Activated CD4-positive, alpha-beta T cell treated with anti-CD3 and anti-CD28 coated beads for 36 hours (primary cell): ENCODE measurements around the gene CIC. TPM values are rescaled to one million over a fixed set of nuclear protein-coding genes. Genes with fewer than 3 reads are reported as not detected.

ENCODE experiments used
- ATAC-seq: fragments of 200-7000 bp; cut with Tn5 transposase; one replicate; pipeline ENCODE4 v1.10.0; 2021; ENCODE audit warnings: mild to moderate bottlenecking, moderate library complexity
- CTCF ChIA-PET: fragments of 350-600 bp; sonication (Branson Sonifier 250); formaldehyde crosslinking; loops from one replicate; lab custom pipeline; 2021; ENCODE audit warnings: antibody characterized with exemption; lab: Charles Lee
- POLR2A ChIA-PET: fragments of 350-600 bp; sonication (Branson Sonifier 250); formaldehyde crosslinking; loops from one replicate; lab custom pipeline; 2021; ENCODE audit warnings: antibody characterized with exemption, inconsistent platforms; lab: Charles Lee
- DNase-seq: peaks from one replicate; pipeline ENCODE4 v3.0.0-alpha.2; 2020
- H3K27ac Mint-ChIP-seq: one replicate; pipeline ENCODE4 v1.8.0; 2021; ENCODE audit warnings: mixed read lengths
- H3K27me3 Mint-ChIP-seq: one replicate; pipeline ENCODE4 v1.8.0; 2021; ENCODE audit warnings: mixed read lengths
- H3K36me3 Mint-ChIP-seq: one replicate; pipeline ENCODE4 v1.8.0; 2021; ENCODE audit warnings: low read depth, mixed read lengths
- H3K4me1 Mint-ChIP-seq: one replicate; pipeline ENCODE4 v1.8.0; 2021; ENCODE audit warnings: mixed read lengths
- H3K4me3 Mint-ChIP-seq: one replicate; pipeline ENCODE4 v1.8.0; 2021; ENCODE audit warnings: mild to moderate bottlenecking, moderate library complexity, mixed read lengths
- H3K9me3 Mint-ChIP-seq: one replicate; pipeline ENCODE4 v1.8.0; 2021; ENCODE audit warnings: low read depth, mixed read lengths
- intact Hi-C, 2 experiments: fragments of 100-400 bp; cut with DNase I in 1 of 2; cut with micrococcal nuclease in 1 of 2; formaldehyde crosslinking; loops; one replicate each; pipeline versions ENCODE4 v1.14.2 to v1.15.1; 2022 to 2024; cut with DNase I, micrococcal nuclease
- total RNA-seq, 2 experiments: library from RNA; stranded (reverse); gene quantifications; one replicate each; pipeline ENCODE4 v1.2.3, GENCODE V29; 2021

CIC gene
- total RNA-seq, 2 experiments from 2014 or later = 62.8 to 66.3 TPM

GRCh38 chr19:42288881-42289555 is 20.0 kb downstream of the CIC start:
- H3K27ac Mint-ChIP-seq = no peak overlapping the region
- peak; percentile 7 for DNase-seq
- POLR2A ChIA-PET = interaction anchor here (0.6 kb wide), 1 partner anchor 38 kb away, joined by 3 read pairs; no protein-coding TSS in a partner anchor
- peaks cover 18% of the 10 kb centered on the region for H3K36me3 Mint-ChIP-seq
- H3K9me3 Mint-ChIP-seq = no peaks in the 10 kb centered on the region
- peaks cover 13% of the 10 kb centered on the region for H3K4me1 Mint-ChIP-seq
- H3K27me3 Mint-ChIP-seq = no peaks in the 10 kb centered on the region
- no peak overlapping the region for H3K4me3 Mint-ChIP-seq
- no peak for ATAC-seq
- CTCF ChIA-PET = interaction anchor here (0.9 kb wide), 1 partner anchor 12 kb away, joined by 3 read pairs; no protein-coding TSS in a partner anchor
- intact Hi-C loops = no loop called here

- Mint-ChIP-seq H3K4me1 (peaks cover 13% of the 10 kb centered on the region), H3K9me3 (no peaks in the 10 kb centered on the region), H3K36me3 (peaks cover 18% of the 10 kb centered on the region), H3K4me3 (no peak overlapping the region), H3K27me3 (no peaks in the 10 kb centered on the region), H3K27ac (no peak overlapping the region)
- ATAC-seq (no peak), DNase-seq (no peak)
- ChIA-PET CTCF (no interaction called here), POLR2A (no interaction called here)
- intact Hi-C loops = no loop called here
Observed at GRCh38 chr19:42289556-42290041, 20.5 kb downstream of the CIC start.

GRCh38 chr19:42290136-42290522 is 21.1 kb downstream of the CIC start:
- H3K27ac Mint-ChIP-seq = no peak overlapping the region
- ChIA-PET POLR2A (no interaction called here), CTCF (no interaction called here)
- no peak overlapping the region for H3K4me3 Mint-ChIP-seq
- peaks cover 9% of the 10 kb centered on the region for H3K4me1 Mint-ChIP-seq
- no peaks in the 10 kb centered on the region for H3K9me3 Mint-ChIP-seq
- intact Hi-C loops = no loop called here
- no peaks in the 10 kb centered on the region for H3K27me3 Mint-ChIP-seq
- H3K36me3 Mint-ChIP-seq = peaks cover 18% of the 10 kb centered on the region
- ATAC-seq (no peak), DNase-seq (no peak)

GRCh38 chr19:42290523-42291434 is 21.7 kb downstream of the CIC start:
- Mint-ChIP-seq H3K9me3 (no peaks in the 10 kb centered on the region), H3K4me3 (no peak overlapping the region), H3K27me3 (no peaks in the 10 kb centered on the region), H3K36me3 (peaks cover 18% of the 10 kb centered on the region), H3K4me1 (peaks cover 6% of the 10 kb centered on the region), H3K27ac (no peak overlapping the region)
- ATAC-seq (peak; percentile 70), DNase-seq (peak; percentile 72)
- POLR2A ChIA-PET = no interaction called here
- CTCF ChIA-PET = no interaction called here
- intact Hi-C loops = no loop called here

- ATAC-seq = no peak
- CTCF ChIA-PET = no interaction called here
- no peaks in the 10 kb centered on the region for H3K27me3 Mint-ChIP-seq
- H3K4me3 Mint-ChIP-seq = no peak overlapping the region
- no peaks in the 10 kb centered on the region for H3K4me1 Mint-ChIP-seq
- intact Hi-C loops = no loop called here
- H3K36me3 Mint-ChIP-seq = peaks cover 18% of the 10 kb centered on the region
- H3K27ac Mint-ChIP-seq = no peak overlapping the region
- POLR2A ChIA-PET = no interaction called here
- no peaks in the 10 kb centered on the region for H3K9me3 Mint-ChIP-seq
- no peak for DNase-seq
Observed at GRCh38 chr19:42291435-42291810, 22.4 kb downstream of the CIC start.

GRCh38 chr19:42292042-42292960 is 23.2 kb downstream of the CIC start:
- Mint-ChIP-seq H3K27me3 (no peaks in the 10 kb centered on the region), H3K4me1 (no peaks in the 10 kb centered on the region), H3K36me3 (peaks cover 21% of the 10 kb centered on the region), H3K4me3 (no peak overlapping the region), H3K27ac (no peak overlapping the region), H3K9me3 (no peaks in the 10 kb centered on the region)
- intact Hi-C loops = no loop called here
- no peak for ATAC-seq
- POLR2A ChIA-PET = no interaction called here
- CTCF ChIA-PET = interaction anchor here (0.6 kb wide), 1 partner anchor 84 kb away, joined by 4 read pairs; no protein-coding TSS in a partner anchor
- DNase-seq = no peak

GRCh38 chr19:42292963-42293362 is 23.9 kb downstream of the CIC start:
- H3K4me3 Mint-ChIP-seq = no peak overlapping the region
- CTCF ChIA-PET = interaction anchor here (0.9 to 1.0 kb wide), 2 partner anchors 10 to 14 kb away, joined by 3 read pairs; partner anchors contain the start of gene PAFAH1B3
- no peak overlapping the region for H3K27ac Mint-ChIP-seq
- peaks cover 21% of the 10 kb centered on the region for H3K36me3 Mint-ChIP-seq
- H3K4me1 Mint-ChIP-seq = no peaks in the 10 kb centered on the region
- H3K27me3 Mint-ChIP-seq = no peaks in the 10 kb centered on the region
- ATAC-seq = no peak
- no peak for DNase-seq
- intact Hi-C loops = no loop called here
- no peaks in the 10 kb centered on the region for H3K9me3 Mint-ChIP-seq
- POLR2A ChIA-PET = interaction anchor here (1.3 kb wide), 1 partner anchor 56 kb away, joined by 3 read pairs; no protein-coding TSS in a partner anchor

GRCh38 chr19:42293540-42293939 is 24.5 kb downstream of the CIC start:
- intact Hi-C loops = no loop called here
- peaks cover 18% of the 10 kb centered on the region for H3K36me3 Mint-ChIP-seq
- DNase-seq = peak; percentile 29
- no peaks in the 10 kb centered on the region for H3K9me3 Mint-ChIP-seq
- no peaks in the 10 kb centered on the region for H3K27me3 Mint-ChIP-seq
- H3K27ac Mint-ChIP-seq = no peak overlapping the region
- H3K4me3 Mint-ChIP-seq = no peak overlapping the region
- POLR2A ChIA-PET = interaction anchor here (1.3 kb wide), 1 partner anchor 56 kb away, joined by 3 read pairs; no protein-coding TSS in a partner anchor
- no peaks in the 10 kb centered on the region for H3K4me1 Mint-ChIP-seq
- CTCF ChIA-PET = interaction anchor here (0.6 to 1.0 kb wide), 3 partner anchors 9 to 169 kb away, joined by 3 read pairs; partner anchors contain the start of gene PAFAH1B3
- ATAC-seq = no peak

GRCh38 chr19:42293948-42294347 is 24.9 kb downstream of the CIC start:
- no peak overlapping the region for H3K4me3 Mint-ChIP-seq
- ATAC-seq (no peak), DNase-seq (no peak)
- no peaks in the 10 kb centered on the region for H3K27me3 Mint-ChIP-seq
- peaks cover 18% of the 10 kb centered on the region for H3K36me3 Mint-ChIP-seq
- H3K4me1 Mint-ChIP-seq = no peaks in the 10 kb centered on the region
- ChIA-PET POLR2A (interaction anchor here (1.3 kb wide), 1 partner anchor 57 kb away, joined by 3 read pairs; no protein-coding TSS in a partner anchor), CTCF (interaction anchor here (0.6 to 1.0 kb wide), 3 partner anchors 9 to 170 kb away, joined by 3 read pairs; partner anchors contain the start of gene PAFAH1B3)
- intact Hi-C loops = no loop called here
- H3K27ac Mint-ChIP-seq = no peak overlapping the region
- H3K9me3 Mint-ChIP-seq = no peaks in the 10 kb centered on the region

GRCh38 chr19:42294471-42295137 is 25.6 kb downstream of the CIC start:
- H3K36me3 Mint-ChIP-seq = peaks cover 18% of the 10 kb centered on the region
- no peak for ATAC-seq

More at GRCh38 chr19:42294471-42295137, 25.6 kb downstream of the CIC start:
- Mint-ChIP-seq H3K27me3 (no peaks in the 10 kb centered on the region), H3K9me3 (no peaks in the 10 kb centered on the region), H3K27ac (no peak overlapping the region), H3K4me3 (no peak overlapping the region), H3K4me1 (no peaks in the 10 kb centered on the region)
- intact Hi-C loops = no loop called here
- no peak for DNase-seq
- ChIA-PET CTCF (interaction anchor here (0.9 kb wide), 1 partner anchor 74 kb away, joined by 4 read pairs; the partner anchor contains the start of gene ZNF526), POLR2A (interaction anchor here (0.6 kb wide), 1 partner anchor 88 kb away, joined by 3 read pairs; no protein-coding TSS in a partner anchor)
